HEK293T (cell line): ENCODE measurements around the gene MCM8.

Experiments used
- CTCF ChIA-PET: fragments of 350-600 bp; formaldehyde crosslinking; extraction: SDS; loops from one replicate; lab custom pipeline; 2021; ENCODE audit warnings: antibody characterized with exemption, inconsistent platforms; lab: Yijun Ruan, JAX
- POLR2A ChIA-PET: fragments of 350-600 bp; formaldehyde crosslinking; extraction: SDS; loops from one replicate; lab custom pipeline; 2020; ENCODE audit warnings: antibody characterized with exemption, inconsistent platforms; lab: Yijun Ruan, JAX
- DNase-seq: peaks from one replicate; pipeline ENCODE4 v3.0.0; 2012; ENCODE audit warnings: mixed read lengths; ENCODE audit errors: extremely low spot score
- ARNT ChIP-seq: fragments of 450-650 bp; IDR thresholded peaks from 2 replicates; pipeline ENCODE4 v1.6.1; 2017; ENCODE audit warnings: mild to moderate bottlenecking
- BHLHE40 ChIP-seq: fragments of 450-650 bp; IDR thresholded peaks from 2 replicates; pipeline ENCODE4 v1.6.1; 2016; ENCODE audit warnings: mild to moderate bottlenecking, moderate library complexity, borderline replicate concordance
- CTBP1 ChIP-seq: fragments of 450-650 bp; IDR thresholded peaks from 2 replicates; pipeline ENCODE4 v1.6.1; 2016; ENCODE audit warnings: borderline replicate concordance
- ELF4 ChIP-seq: fragments of 450-650 bp; IDR thresholded peaks from 2 replicates; pipeline ENCODE4 v1.6.1; 2017; ENCODE audit warnings: antibody characterized with exemption
- FOXA1 ChIP-seq: fragments of 450-650 bp; IDR thresholded peaks from 2 replicates; pipeline ENCODE4 v1.6.1; 2016; ENCODE audit warnings: mild to moderate bottlenecking
- FOXK2 ChIP-seq: fragments of 450-650 bp; IDR thresholded peaks from 2 replicates; pipeline ENCODE4 v1.6.1; 2016; ENCODE audit warnings: mild to moderate bottlenecking
- FOXM1 ChIP-seq: fragments of 450-650 bp; IDR thresholded peaks from 2 replicates; pipeline ENCODE4 v1.6.1; 2017; ENCODE audit warnings: mild to moderate bottlenecking, borderline replicate concordance
- HDGF ChIP-seq: fragments of 450-650 bp; IDR thresholded peaks from 2 replicates; pipeline ENCODE4 v1.6.1; 2017; ENCODE audit warnings: antibody characterized with exemption, borderline replicate concordance
- L3MBTL2 ChIP-seq: fragments of 450-650 bp; conservative IDR thresholded peaks from 2 replicates; pipeline ENCODE4 v1.6.1; 2016; ENCODE audit warnings: mild to moderate bottlenecking
- LEF1 ChIP-seq: fragments of 450-650 bp; IDR thresholded peaks from 2 replicates; pipeline ENCODE4 v1.6.1; 2017; ENCODE audit warnings: mild to moderate bottlenecking, borderline replicate concordance
- NFRKB ChIP-seq: fragments of 450-650 bp; IDR thresholded peaks from 2 replicates; pipeline ENCODE4 v1.6.1; 2016; ENCODE audit warnings: mild to moderate bottlenecking, moderate library complexity
- PKNOX1 ChIP-seq: fragments of 450-650 bp; IDR thresholded peaks from 2 replicates; pipeline ENCODE4 v1.6.1; 2016
- SP1 ChIP-seq: fragments of 450-650 bp; IDR thresholded peaks from 2 replicates; pipeline ENCODE4 v1.6.1; 2017
- SUZ12 ChIP-seq: fragments of 450-650 bp; IDR thresholded peaks from 2 replicates; pipeline ENCODE4 v1.6.1; 2016; ENCODE audit warnings: mild to moderate bottlenecking
- TARDBP ChIP-seq: fragments of 450-650 bp; IDR thresholded peaks from 2 replicates; pipeline ENCODE4 v1.6.1; 2016
- ZNF384 ChIP-seq: fragments of 450-650 bp; IDR thresholded peaks from 2 replicates; pipeline ENCODE4 v1.6.1; 2016

Gene MCM8

GRCh38 chr20:5975778-5976177 lies 25.3 kb downstream of the MCM8 start:
- no peak for DNase-seq
- TF ChIP-seq BHLHE40 = no peak
- TF ChIP-seq L3MBTL2 = no peak
- no peak for TF ChIP-seq FOXA1
- no peak for TF ChIP-seq SUZ12
- no peak for TF ChIP-seq LEF1
- no peak for TF ChIP-seq ELF4
- TF ChIP-seq FOXM1 = no peak
- TF ChIP-seq HDGF = no peak
- TF ChIP-seq TARDBP = no peak
- TF ChIP-seq CTBP1 = no peak
- no peak for TF ChIP-seq NFRKB
- TF ChIP-seq ARNT = no peak
- no peak for TF ChIP-seq PKNOX1
- TF ChIP-seq FOXK2 = no peak
- no peak for TF ChIP-seq SP1
- no peak for TF ChIP-seq ZNF384
- ChIA-PET CTCF (no interaction called here), POLR2A (no interaction called here)

- POLR2A ChIA-PET = no interaction called here
- no peak for DNase-seq
- no peak for TF ChIP-seq FOXA1
- TF ChIP-seq L3MBTL2 = no peak
- CTCF ChIA-PET = no interaction called here
These were observed 26.8 kb downstream of the MCM8 start for GRCh38 chr20:5977223-5977622.

GRCh38 chr20:5977975-5978374 lies 27.5 kb downstream of the MCM8 start:
- no peak for DNase-seq
- TF ChIP-seq HDGF = no peak
- no peak for TF ChIP-seq CTBP1
- no peak for TF ChIP-seq TARDBP
- TF ChIP-seq LEF1 = no peak
- TF ChIP-seq PKNOX1 = no peak
- no peak for TF ChIP-seq FOXM1
- no peak for TF ChIP-seq ZNF384
- TF ChIP-seq NFRKB = no peak
- no peak for TF ChIP-seq BHLHE40
- POLR2A ChIA-PET = no interaction called here
- CTCF ChIA-PET = no interaction called here

- ChIA-PET POLR2A (no interaction called here), CTCF (no interaction called here)
- DNase-seq = no peak
- TF ChIP-seq FOXK2 (no peak), ARNT (no peak), CTBP1 (no peak), L3MBTL2 (no peak), PKNOX1 (no peak), FOXA1 (no peak), HDGF (no peak), NFRKB (no peak), ELF4 (no peak)
These were observed 29.3 kb downstream of the MCM8 start for GRCh38 chr20:5979801-5980200.

GRCh38 chr20:5980720-5981538 lies 30.5 kb downstream of the MCM8 start:
- TF ChIP-seq TARDBP (no peak), SP1 (no peak), BHLHE40 (no peak), ZNF384 (no peak), NFRKB (no peak), L3MBTL2 (no peak), HDGF (no peak)
- CTCF ChIA-PET = no interaction called here
- POLR2A ChIA-PET = interaction anchor here (0.6 kb wide), 1 partner anchor 9 kb away, joined by 3 read pairs; no protein-coding TSS in a partner anchor
- no peak for DNase-seq

- ChIA-PET POLR2A (interaction anchor here (1.4 kb wide), 1 partner anchor 9 kb away, joined by 4 read pairs; no protein-coding TSS in a partner anchor), CTCF (no interaction called here)
- DNase-seq = no peak
- no peak for TF ChIP-seq NFRKB
- no peak for TF ChIP-seq FOXM1
These were observed 36.9 kb downstream of the MCM8 start for GRCh38 chr20:5987383-5987782.

- CTCF ChIA-PET = interaction anchor here (0.6 kb wide), 1 partner anchor 17 kb away, joined by 3 read pairs; no protein-coding TSS in a partner anchor
- POLR2A ChIA-PET = no interaction called here
- TF ChIP-seq LEF1 (no peak), SUZ12 (no peak), L3MBTL2 (no peak), TARDBP (no peak), ELF4 (no peak), ARNT (no peak), FOXK2 (no peak), FOXM1 (no peak), BHLHE40 (no peak), ZNF384 (no peak), PKNOX1 (no peak), HDGF (no peak), CTBP1 (no peak), FOXA1 (no peak), NFRKB (no peak)
- DNase-seq = no peak
These were observed 39.1 kb downstream of the MCM8 start for GRCh38 chr20:5989539-5989938.
